NCI-H345 treated with DMSO at 0.1 percent for 48 hours (cell line): ENCODE data around the gene TM9SF2.
A peak's percentile ranks its signal among the peaks of the same experiment; 100 is the strongest.
"Not testable (repeated sequence)": the region's sequence is repeated elsewhere in the genome, so short reads cannot be mapped to it uniquely, and the experiment has no call there.

Experiments used
- DNase-seq: peaks from one replicate; lab custom pipeline; 2025; ENCODE audit not compliant: unreplicated experiment; lab: John Stamatoyannopoulos, UW

The TM9SF2 gene

DNA sequence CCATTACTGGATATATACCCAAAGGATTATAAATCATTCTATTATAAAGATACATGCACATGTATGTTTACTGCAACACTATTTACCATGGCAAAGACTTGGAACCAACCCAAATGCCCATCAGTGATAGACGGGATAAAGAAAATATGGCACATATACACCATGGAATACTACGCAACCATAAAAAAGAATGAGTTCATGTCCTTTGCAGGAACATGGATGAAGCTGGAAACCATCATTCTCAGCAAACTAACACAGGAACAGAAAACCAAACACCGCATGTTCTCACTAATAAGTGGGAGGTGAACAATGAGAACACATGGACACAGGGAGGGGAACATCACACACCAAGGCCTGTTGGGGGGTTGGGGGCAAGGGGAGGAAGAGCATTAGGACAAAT is 9.5 kb upstream of the TM9SF2 start:
- DNase-seq: not testable (repeated sequence)

DNA sequence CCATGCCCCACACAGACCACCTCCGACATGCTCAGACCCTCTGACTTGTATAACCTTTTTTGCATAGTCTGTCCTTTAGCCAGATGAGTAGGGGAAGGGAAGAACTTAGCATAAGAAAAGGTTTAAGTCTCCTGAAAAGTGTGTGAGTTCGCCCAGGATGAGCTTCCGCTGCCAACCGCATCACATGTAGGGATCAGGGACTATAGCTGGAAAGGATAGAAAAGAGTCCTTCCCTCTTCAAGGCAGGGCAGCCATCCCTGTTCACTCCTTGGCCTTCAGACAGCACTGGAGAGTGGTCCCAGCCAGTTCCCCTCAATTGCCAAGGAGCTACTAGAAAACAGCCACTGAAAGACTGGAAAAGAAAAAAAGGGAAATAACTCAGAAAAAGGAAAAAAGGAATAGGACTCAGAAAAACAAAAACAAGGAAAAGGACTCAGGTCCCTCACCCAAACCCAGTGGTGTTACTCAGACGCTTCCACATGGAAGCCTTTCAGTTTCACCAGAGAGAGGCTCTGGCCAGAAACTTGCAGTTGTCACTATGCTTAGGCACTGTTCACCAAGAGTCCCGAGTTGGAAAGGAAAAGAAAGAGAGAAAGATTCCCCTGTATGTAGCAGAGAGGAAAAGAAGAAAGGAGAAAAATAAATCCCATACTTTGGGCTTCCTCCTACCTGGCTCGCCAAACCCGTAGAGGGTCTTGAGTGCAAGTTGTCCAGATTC is 5.6 kb upstream of the TM9SF2 start:
- DNase-seq: no peak

GRCh38 chr13:99496184-99497142 is 4.8 kb upstream of the TM9SF2 start:
- no peak for DNase-seq

DNA sequence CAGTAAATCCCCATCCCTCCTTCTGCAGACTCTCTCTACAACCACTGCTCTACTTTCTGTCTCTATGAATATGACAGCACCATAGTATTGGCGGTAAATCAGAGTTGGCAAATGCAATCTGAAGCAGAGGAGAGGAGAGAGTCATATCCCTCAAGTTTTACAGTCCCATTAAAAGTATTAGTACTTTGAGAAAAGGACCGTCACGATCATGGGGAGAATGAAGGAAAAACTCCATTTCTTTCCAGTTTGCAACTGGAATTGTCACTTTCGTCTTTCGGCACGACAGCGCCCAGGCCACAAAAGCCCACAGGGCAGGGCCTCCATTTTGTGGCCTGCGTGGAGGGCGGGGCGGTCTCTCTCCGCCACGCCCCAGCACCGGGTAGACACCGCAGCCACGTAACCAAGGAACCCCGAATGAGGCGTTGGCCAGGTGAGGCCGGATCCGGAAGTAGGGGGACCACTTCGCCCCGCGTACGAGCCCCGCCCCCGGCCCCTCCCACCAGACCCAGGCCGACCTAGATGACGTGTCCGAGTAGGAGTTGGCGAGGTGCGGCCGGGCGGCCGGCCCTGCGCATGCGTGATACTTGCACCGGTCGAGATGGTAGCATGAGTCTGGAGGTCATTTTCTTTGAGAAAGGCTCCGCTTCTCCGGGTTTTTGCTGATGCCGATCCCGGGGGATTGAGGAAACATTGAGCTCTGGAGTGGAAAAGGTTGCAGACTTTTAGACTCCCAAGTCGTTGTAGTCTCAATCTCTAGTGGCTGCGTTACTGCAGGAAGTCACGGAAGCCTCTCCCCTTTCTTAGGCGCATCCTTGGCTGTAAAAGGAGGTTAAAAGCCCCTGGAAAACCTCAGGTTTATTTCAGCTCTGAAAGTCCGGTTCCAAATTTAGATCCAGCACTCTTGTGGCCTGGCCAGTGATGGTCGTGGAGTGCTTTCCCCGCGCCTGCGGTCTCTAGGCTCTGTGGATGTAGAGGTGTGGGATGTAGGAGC is 2.8 kb upstream of the TM9SF2 start:
- DNase-seq: peak; percentile 98

DNA sequence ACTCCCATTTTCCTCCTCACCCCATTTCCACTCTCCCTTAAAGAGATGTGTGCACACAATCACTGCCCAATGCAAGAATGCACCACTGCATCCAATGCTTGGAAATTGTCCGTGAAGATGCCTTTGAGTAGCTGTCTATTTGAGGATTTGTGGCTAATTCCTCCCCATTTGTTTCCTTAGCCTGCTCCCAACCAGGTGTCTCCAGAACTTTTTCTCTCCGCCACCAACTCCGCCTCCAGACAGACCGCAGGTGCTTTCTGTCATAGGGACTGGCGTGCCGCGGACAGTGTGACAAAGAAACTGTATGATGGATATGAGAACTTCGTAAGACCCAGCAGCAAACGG is 461 bp upstream of the TM9SF2 start:
- no peak for DNase-seq

- no peak for DNase-seq
These were observed 603 bp downstream of the TM9SF2 start for GRCh38 chr13:99501848-99502301.

- no peak for DNase-seq
These were observed 4.6 kb downstream of the TM9SF2 start for GRCh38 chr13:99505814-99506269.

- DNase-seq: no peak
These were observed 5.4 kb downstream of the TM9SF2 start for GRCh38 chr13:99506634-99507033.

- no peak for DNase-seq
These were observed 5.8 kb downstream of the TM9SF2 start for GRCh38 chr13:99507054-99507453.

- no peak for DNase-seq
These were observed 6.3 kb downstream of the TM9SF2 start for GRCh38 chr13:99507551-99507950.

- no peak for DNase-seq
These were observed 6.7 kb downstream of the TM9SF2 start for GRCh38 chr13:99507986-99508385.

DNA sequence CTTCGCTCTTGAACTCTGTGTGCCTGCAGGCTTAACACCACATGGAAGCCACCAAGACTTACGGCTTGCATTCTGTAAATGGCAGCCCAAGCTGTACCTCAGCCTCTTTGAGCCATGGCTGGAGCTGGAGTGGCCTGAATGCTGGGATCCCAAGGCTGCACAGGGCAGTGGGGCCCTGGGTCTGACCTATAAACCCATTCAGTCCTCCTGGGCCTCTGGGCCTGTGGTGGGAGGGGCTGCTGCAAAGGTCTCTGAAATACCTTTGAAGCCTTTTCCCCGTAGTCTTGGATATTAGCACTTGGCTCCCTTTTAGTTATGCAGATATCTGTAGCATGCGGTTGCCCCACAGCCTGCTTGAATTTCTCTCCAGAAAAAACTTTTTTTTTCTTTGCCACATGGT is 8.2 kb downstream of the TM9SF2 start:
- no peak for DNase-seq

- no peak for DNase-seq
These were observed 13.5 kb downstream of the TM9SF2 start for GRCh38 chr13:99514801-99515200.

DNA sequence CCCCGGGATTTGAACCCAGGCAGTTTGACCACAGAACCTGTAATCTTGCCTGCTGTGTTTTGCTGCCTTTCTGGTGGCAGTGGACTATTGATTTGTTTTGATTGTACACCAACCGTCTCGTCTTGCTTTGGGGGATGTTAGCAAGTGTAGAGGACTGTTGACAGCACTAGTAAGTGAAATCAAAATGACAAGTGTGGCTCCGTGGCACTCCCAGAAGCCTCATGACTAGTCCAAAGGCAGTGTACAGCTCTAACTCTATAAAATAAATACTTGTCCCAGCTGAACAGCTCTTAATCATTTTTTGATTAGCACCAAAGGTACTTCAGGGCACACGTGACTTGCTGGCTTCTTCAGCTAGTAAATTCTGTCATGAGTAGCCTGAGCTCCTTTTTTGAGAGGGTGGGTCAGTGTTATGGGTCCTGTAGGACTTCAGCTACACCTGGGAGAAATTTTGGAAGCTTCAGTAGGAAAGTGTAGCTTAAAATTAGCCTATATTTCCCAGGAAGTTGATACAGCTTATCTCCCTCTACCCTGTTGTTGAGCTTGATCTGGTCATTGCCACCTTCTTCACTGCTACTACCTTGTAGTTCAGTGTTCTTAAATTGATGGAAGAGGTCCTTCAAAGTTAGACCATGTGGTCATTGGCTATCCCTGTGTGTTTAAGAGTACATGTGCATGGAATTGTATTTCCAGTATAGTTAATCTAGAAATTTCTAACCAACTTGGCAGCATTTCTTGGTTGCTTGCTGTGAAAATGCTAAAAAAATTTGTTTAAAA is 15.1 kb downstream of the TM9SF2 start:
- DNase-seq: no peak

- no peak for DNase-seq
These were observed 16.3 kb downstream of the TM9SF2 start for GRCh38 chr13:99517577-99517976.

GRCh38 chr13:99517984-99518383 is 16.7 kb downstream of the TM9SF2 start:
- no peak for DNase-seq

GRCh38 chr13:99522298-99522697 is 21.0 kb downstream of the TM9SF2 start:
- DNase-seq: no peak

- no peak for DNase-seq
These were observed 22.6 kb downstream of the TM9SF2 start for GRCh38 chr13:99523838-99524237.

- DNase-seq: no peak
These were observed 24.7 kb downstream of the TM9SF2 start for GRCh38 chr13:99525967-99526366.

DNA sequence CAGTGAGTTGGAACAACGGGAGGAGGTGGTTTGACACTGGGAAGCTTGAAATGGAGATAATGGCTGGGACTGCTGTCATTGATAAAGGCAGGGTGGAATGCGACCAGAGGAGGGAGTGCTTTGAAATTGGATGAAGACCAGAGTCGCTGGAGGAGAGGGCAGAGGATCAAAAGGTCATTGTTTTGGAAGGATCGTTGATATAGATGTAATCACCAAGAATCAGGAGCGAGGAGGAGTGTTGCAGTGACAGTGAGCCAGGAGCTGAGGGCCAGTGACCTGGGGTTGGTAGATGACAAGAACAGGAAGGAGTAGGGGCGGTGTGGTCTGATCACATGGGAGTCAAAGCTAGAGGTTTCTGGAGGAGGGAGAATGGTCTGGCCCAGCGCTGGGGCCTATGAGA is 25.3 kb downstream of the TM9SF2 start:
- DNase-seq: no peak
